Neural cell (in vitro differentiated cells): Measurements from ENCODE around the gene FHOD3. TPM values are rescaled to one million over a fixed set of nuclear protein-coding genes. Genes with fewer than 3 reads are reported as not detected.

Experiments used
- H2AFZ ChIP-seq: fragments of 200-600, 300-800 bp; sonication (generic), shearing (Covaris generic); 2 replicates; pipeline ENCODE4 v1.6.0; 2014; ENCODE audit warnings: low read depth, mild to moderate bottlenecking, antibody characterized with exemption, low read length, moderate library complexity
- H3F3A ChIP-seq: fragments of 200-600 bp; shearing (Covaris generic); 2 replicates; pipeline ENCODE4 v1.6.1; 2016; ENCODE audit warnings: mild to moderate bottlenecking, moderate library complexity, mixed read lengths, antibody characterized with exemption, low read length; ENCODE audit not compliant: insufficient read depth, poor library complexity, severe bottlenecking
- H3K27ac ChIP-seq: fragments of 200-600, 300-800 bp; sonication (generic), shearing (Covaris generic); 2 replicates; pipeline ENCODE4 v1.5.1; 2014; ENCODE audit warnings: mild to moderate bottlenecking, low read length, moderate library complexity
- H3K27me3 ChIP-seq: fragments of 300-800, 200-600 bp; sonication (generic), shearing (Covaris generic); 2 replicates; pipeline ENCODE4 v1.6.0; 2014; ENCODE audit warnings: mild to moderate bottlenecking, low read depth, low read length, moderate library complexity; ENCODE audit not compliant: insufficient read depth
- H3K36me3 ChIP-seq: fragments of 300-800, 200-600 bp; sonication (generic), shearing (Covaris generic); 2 replicates; pipeline ENCODE4 v1.5.1; 2014; ENCODE audit warnings: mild to moderate bottlenecking, antibody characterized with exemption, low read length, moderate library complexity; ENCODE audit not compliant: insufficient read depth
- H3K4me2 ChIP-seq: fragments of 300-800, 200-600 bp; sonication (generic), shearing (Covaris generic); 2 replicates; pipeline ENCODE4 v1.6.0; 2014; ENCODE audit warnings: mild to moderate bottlenecking, low read length
- H3K4me3 ChIP-seq: fragments of 300-800, 200-600 bp; sonication (generic), shearing (Covaris generic); 2 replicates; pipeline ENCODE4 v1.5.1; 2014; ENCODE audit warnings: mild to moderate bottlenecking, low read length, moderate library complexity
- H3K79me2 ChIP-seq: fragments of 200-600 bp; shearing (Covaris generic); replicated peaks from 2 replicates; pipeline ENCODE4 v1.6.0; 2014; ENCODE audit warnings: mild to moderate bottlenecking, low read length, moderate library complexity; ENCODE audit not compliant: insufficient read depth
- H3K9ac ChIP-seq: fragments of 300-800, 200-600 bp; sonication (generic), shearing (Covaris generic); 2 replicates; pipeline ENCODE4 v1.6.1; 2016; ENCODE audit warnings: mild to moderate bottlenecking, low read length, mixed read lengths
- H3K9me2 ChIP-seq: fragments of 200-600 bp; shearing (Covaris generic); 2 replicates; pipeline ENCODE4 v1.6.1; 2016; ENCODE audit warnings: mild to moderate bottlenecking, low read length, mixed read lengths; ENCODE audit not compliant: insufficient read depth
- H3K9me3 ChIP-seq: fragments of 200-600, 300-800 bp; sonication (generic), shearing (Covaris generic); 2 replicates; pipeline ENCODE4 v1.6.1; 2016; ENCODE audit warnings: mild to moderate bottlenecking, mixed run types, low read length, moderate library complexity, mixed read lengths
- H4K20me1 ChIP-seq: fragments of 200-600 bp; shearing (Covaris generic); 2 replicates; pipeline ENCODE4 v1.6.1; 2016; ENCODE audit warnings: mild to moderate bottlenecking, mixed run types; ENCODE audit not compliant: insufficient read depth
- CTCF ChIP-seq: fragments of 450-650 bp; IDR thresholded peaks from 2 replicates; pipeline ENCODE4 v1.5.1; 2014; ENCODE audit warnings: antibody characterized with exemption, mild to moderate bottlenecking, moderate library complexity; ENCODE audit not compliant: poor library complexity, severe bottlenecking
- EP300 ChIP-seq: fragments of 450-650 bp; conservative IDR thresholded peaks from 2 replicates; pipeline ENCODE4 v1.6.1; 2014; ENCODE audit warnings: antibody characterized with exemption, mild to moderate bottlenecking, moderate library complexity; ENCODE audit not compliant: poor library complexity, severe bottlenecking
- EZH2 ChIP-seq: fragments of 200-600, 300-800 bp; shearing (Covaris generic), sonication (generic); IDR thresholded peaks from 2 replicates; pipeline ENCODE4 v1.6.1; 2014; ENCODE audit warnings: antibody characterized with exemption, low read length, borderline replicate concordance, mild to moderate bottlenecking; ENCODE audit not compliant: insufficient read depth, poor library complexity, severe bottlenecking
- MXI1 ChIP-seq: fragments of 450-650 bp; conservative IDR thresholded peaks from 2 replicates; pipeline ENCODE4 v1.6.1; 2014; ENCODE audit warnings: antibody characterized with exemption, mild to moderate bottlenecking; ENCODE audit not compliant: poor library complexity, severe bottlenecking
- POLR2AphosphoS5 ChIP-seq: IDR thresholded peaks from 2 replicates; pipeline ENCODE4 v1.6.1; 2012
- RAD21 ChIP-seq: fragments of 450-650 bp; conservative IDR thresholded peaks from 2 replicates; pipeline ENCODE4 v1.6.1; 2014; ENCODE audit warnings: antibody characterized with exemption, mild to moderate bottlenecking, moderate library complexity
- REST ChIP-seq: IDR thresholded peaks from 2 replicates; pipeline ENCODE4 v1.6.1; 2012; ENCODE audit warnings: borderline replicate concordance
- SMC3 ChIP-seq: fragments of 450-650 bp; conservative IDR thresholded peaks from 2 replicates; pipeline ENCODE4 v1.6.1; 2014; ENCODE audit warnings: antibody characterized with exemption, mild to moderate bottlenecking, moderate library complexity; ENCODE audit not compliant: poor library complexity
- TAF1 ChIP-seq: IDR thresholded peaks from 2 replicates; pipeline ENCODE4 v1.6.1; 2012; ENCODE audit warnings: low read depth
- polyA plus RNA-seq: library from polyadenylated mRNA; depleted of rRNA; stranded (reverse); fragments of >200 nt; gene quantifications from 2 replicates; pipeline ENCODE4 v1.2.3, GENCODE V29; 2014

Gene FHOD3
- polyA plus RNA-seq, 1 donor from 2014 or later, result 19.4 TPM

GRCh38 chr18:36766836-36767235 lies 469.3 kb downstream of the FHOD3 start:
- no peak overlapping the region for H3K27ac ChIP-seq

GRCh38 chr18:36769172-36769571 lies 471.7 kb downstream of the FHOD3 start:
- no peaks in the 10 kb centered on the region for H3K9me3 ChIP-seq
- no peak overlapping the region for H3K27ac ChIP-seq
- H3K27me3 ChIP-seq, result no peaks in the 10 kb centered on the region
- H3F3A ChIP-seq, result no peaks in the 10 kb centered on the region
- H3K36me3 ChIP-seq, result no peaks in the 10 kb centered on the region
- no peak overlapping the region for H3K4me3 ChIP-seq
- no peak overlapping the region for H3K4me2 ChIP-seq
- TF ChIP-seq RAD21 (no peak), EP300 (no peak), POLR2AphosphoS5 (no peak), CTCF (no peak), MXI1 (no peak), TAF1 (no peak), SMC3 (no peak)
- no peaks in the 10 kb centered on the region for H4K20me1 ChIP-seq
- H3K9me2 ChIP-seq, result no peaks in the 10 kb centered on the region
- no peak overlapping the region for H3K9ac ChIP-seq
- H2AFZ ChIP-seq, result no peak overlapping the region
- H3K79me2 ChIP-seq, result no peaks in the 10 kb centered on the region

More at GRCh38 chr18:36766836-36767235, 469.3 kb downstream of the FHOD3 start:
- Histone ChIP-seq H3K4me2 (no peak overlapping the region), H4K20me1 (no peaks in the 10 kb centered on the region), H3K79me2 (no peaks in the 10 kb centered on the region), H3K27me3 (no peaks in the 10 kb centered on the region), H3K9me2 (no peaks in the 10 kb centered on the region), H3K36me3 (no peaks in the 10 kb centered on the region), H3K4me3 (no peak overlapping the region), H2AFZ (no peak overlapping the region), H3K9me3 (no peaks in the 10 kb centered on the region), H3F3A (no peaks in the 10 kb centered on the region), H3K9ac (no peak overlapping the region)
- TF ChIP-seq SMC3 (no peak), EZH2 (no peak), POLR2AphosphoS5 (no peak), EP300 (no peak), REST (no peak), TAF1 (no peak), MXI1 (no peak), RAD21 (no peak), CTCF (no peak)
